Skeletal muscle cell (primary cell): ENCODE measurements around the gene EMILIN1.
A peak's percentile ranks its signal among the peaks of the same experiment; 100 is the strongest.
"Not testable (repeated sequence)": the region's sequence is repeated elsewhere in the genome, so short reads cannot be mapped to it uniquely, and the experiment has no call there.

ENCODE experiments used
- DNase-seq: peaks from one replicate; pipeline ENCODE4 v3.0.0-alpha.2; 2010; ENCODE audit warnings: low read depth
- H3K4me3 ChIP-seq: 2 replicates; pipeline ENCODE4 v1.5.1; 2011; ENCODE audit warnings: low read depth, mild to moderate bottlenecking, control low read depth, low read length, moderate library complexity

Gene EMILIN1

DNA sequence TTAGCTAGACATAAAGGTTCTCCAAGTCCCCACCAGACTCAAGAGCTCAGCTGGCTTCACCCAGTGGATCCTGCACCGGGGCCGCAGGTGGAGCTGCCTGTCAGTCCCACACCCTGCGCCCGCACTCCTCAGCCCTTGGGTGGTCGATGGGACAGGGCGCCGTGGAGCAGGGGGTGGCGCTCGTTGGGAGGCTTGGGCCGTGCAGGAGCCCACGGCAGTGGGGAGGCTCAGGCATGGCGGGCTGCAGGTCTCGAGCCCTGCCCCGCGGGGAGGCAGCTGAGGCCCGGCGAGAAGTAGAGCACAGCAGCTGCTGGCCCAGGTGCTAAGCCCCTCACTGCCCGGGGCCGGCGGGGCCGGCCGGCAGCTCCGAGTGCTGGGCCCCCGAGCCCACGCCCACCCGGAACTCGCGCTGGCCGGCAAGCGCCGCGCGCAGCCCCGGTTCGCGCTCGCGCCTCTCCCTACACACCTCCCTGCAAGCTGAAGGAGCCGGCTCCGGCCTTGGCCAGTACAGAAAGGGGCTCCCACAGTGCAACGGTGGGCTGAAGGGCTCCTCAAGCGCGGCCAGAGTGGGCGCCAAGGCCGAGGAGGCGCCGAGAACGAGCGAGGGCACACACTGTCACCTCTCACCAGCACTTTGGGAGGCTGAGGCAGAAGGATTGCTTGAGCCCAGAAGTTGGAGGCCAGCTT lies 33.1 kb downstream of the EMILIN1 start:
- not testable (repeated sequence) for H3K4me3 ChIP-seq, DNase-seq

DNA sequence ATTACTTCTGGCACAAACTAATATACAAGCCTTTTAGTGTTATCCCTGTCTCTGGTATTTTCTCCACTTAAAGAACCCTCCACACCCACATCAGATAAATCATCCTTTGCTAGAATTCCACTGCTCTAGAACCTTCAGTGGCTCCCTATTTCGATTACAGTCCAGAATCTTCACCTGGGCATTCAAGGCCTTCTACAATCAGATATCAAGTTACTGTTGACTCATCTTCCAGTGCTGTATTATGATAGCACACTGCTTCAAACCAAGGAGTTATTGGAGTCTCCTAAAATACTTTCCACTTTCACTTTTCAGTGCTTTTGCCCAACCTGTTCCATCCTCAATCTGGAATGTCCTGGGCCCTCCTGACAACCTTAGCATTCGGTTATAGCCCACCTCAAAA lies 37.1 kb downstream of the EMILIN1 start:
- DNase-seq, result no peak
- no peak overlapping the region for H3K4me3 ChIP-seq

DNA sequence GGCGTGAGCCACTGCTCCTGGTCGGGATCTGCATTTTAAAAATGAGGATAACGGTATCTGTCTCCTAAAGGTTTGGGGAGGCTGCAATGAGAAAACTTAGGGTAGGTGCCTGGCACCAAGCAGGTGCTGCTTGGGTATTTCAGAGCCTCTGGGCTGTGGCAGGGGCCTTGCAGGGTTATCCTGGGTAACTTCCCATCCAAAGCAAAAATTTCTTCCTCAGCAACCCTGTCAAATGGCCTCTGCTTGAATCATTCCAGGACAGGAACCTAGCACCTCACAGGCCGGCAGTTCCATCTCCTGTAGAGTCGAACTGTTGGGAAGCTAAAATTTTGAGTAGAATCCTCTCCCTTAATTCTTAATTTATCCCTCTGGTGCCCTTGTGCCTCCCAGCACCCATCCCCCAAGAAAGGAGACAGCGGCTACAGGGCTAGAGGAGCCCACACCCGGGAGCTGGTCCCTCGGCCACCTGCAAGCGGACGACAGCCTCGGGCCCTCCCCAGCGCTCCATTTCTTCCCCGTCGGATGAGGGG lies 39.6 kb downstream of the EMILIN1 start:
- H3K4me3 ChIP-seq, result peak overlapping the region; percentile 51
- no peak for DNase-seq

DNA sequence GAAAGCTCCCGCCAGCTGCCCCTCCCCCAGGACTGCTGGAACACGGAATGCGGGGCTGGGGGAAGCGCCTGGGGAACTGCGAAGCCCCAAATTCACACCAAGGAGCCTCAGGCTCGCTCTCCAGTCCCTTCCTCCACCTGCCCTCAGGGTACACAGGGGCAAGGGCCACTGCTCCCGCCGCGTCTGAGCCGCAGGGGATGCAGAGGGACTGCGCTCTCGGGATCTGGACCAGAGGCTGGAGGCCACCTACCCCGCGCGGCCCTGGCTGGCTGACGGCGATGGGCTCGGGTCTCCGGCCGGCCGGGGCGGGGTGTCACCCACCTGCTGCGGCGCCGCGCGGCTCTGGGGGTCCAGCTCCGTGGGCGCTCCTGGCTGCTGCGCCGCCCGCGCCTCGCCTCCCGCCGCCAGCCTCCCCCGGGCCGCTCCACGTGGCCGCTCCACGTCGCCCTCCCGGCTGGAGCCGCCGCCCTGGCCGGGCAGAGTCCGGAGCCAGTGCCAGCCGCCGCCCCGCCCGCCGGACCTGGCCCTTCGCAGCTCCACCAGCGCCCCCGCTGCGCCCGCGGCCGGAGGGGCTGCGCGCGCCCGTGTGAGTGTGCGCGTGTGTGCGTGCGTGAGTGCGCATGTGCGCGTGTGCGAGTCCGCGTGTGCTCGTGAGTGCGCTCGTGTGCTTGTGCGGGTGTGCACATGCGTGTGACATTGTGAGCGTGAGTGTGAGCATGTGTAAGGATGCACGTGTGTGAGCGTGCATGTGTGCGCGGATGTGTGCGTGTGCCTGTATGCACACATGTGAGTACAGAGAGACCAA lies 40.3 kb downstream of the EMILIN1 start, which contains the start of gene CGREF1:
Gene CGREF1, minus strand, starts transcription at position 604 of the 805 bp plus-strand sequence. CDS start 14,762 bp downstream, outside the sequence.
- peak within 1 kb of the TSS; percentile 51 for H3K4me3 ChIP-seq
- no peak for DNase-seq

DNA sequence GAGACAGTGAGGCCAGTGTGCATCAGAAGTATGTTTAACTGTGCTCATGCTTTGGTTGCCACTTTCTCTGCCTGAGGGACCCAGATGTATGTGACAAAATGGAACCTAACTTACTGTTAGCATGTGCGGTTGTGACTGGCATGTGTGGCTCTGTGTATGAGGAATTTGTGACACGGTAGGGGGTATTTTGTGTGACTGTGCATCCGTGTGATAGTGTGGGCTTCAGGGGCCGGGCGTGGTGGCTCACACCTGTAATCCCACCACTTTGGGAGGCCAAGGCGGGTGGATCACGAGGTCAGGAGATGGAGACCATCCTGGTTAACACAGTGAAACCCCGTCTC lies 40.9 kb downstream of the EMILIN1 start:
- H3K4me3 ChIP-seq, result peak overlapping the region; percentile 51
- DNase-seq, result not testable (repeated sequence)

DNA sequence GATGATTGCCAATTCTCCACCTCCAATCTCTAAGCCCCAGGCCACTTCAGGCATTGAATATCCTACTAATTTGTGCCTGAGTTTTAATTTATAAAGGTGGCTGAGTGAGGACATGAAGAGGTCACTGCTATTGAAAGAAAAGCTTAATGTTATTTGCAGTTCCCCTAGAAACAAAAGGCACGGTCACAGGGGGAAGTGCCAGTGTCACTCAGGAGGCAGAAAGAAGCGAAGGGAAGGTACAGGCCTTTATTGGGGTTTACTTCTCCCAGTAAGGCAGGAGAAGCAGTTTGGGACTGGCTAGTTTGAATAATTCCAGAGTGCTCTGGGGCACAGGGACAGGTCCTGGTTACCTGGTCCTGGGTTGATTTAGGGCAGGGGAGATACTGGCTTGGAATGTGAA lies 43.5 kb downstream of the EMILIN1 start:
- DNase-seq, result no peak
- no peak overlapping the region for H3K4me3 ChIP-seq

DNA sequence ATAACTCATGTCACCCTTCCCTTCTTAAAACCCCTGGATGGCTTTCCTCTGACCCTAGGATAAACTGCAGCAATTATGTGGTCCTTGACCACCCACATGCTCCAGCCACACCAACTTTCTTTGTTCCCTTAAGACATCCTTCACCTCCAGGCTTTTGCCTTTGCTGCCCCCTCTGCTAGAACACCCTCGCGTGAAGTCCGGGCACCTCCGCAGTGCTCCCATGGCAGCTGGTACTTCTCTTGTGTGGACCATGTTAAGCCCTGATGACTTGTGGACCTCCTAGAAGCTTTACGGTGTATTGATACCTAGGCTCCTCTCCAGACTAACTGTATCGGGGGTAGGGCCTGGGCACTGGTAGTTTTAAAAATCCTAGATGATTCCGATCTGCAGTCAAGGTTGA lies 44.4 kb downstream of the EMILIN1 start:
- H3K4me3 ChIP-seq, result no peak overlapping the region
- DNase-seq, result no peak

DNA sequence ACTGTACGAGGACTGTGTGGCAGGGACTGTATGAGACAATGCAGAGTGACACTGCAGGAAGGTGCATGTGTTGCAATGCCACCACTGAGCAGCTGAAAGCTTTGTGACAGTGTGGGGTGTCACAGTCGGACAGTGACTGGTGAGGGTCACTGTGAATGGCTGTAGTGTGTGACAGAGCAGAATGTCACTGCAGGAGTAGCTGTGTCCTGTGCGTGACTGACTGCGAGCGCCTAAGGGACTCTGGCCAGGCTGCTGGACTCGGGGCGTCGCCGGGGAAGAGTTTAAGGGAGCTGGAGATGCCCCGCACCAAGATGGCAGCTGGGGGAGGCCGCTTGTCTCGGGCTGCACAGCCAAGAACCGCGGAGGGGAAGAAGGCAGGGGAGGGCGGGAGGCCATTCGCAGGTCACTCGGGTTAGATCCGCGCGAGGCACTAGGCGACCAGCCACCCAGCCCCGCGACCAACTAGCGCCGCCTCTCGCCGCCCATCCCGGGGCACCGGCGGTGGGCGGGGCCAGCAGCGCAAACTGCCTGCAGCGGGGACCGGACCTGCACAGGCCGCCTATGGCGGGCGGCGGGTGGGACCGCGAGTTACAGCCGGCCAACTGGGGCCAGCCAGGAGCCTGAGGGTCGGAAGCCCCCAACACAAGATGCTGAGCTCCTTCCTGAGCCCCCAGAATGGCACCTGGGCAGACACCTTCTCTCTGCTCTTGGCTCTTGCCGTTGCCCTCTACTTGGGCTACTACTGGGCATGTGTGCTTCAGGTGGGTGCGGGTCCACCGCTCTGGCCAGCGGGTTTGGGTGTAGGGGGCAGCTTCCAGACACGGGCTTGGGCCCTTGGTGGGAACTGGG lies 45.1 kb downstream of the EMILIN1 start, which contains the start of gene ABHD1:
Gene ABHD1, plus strand, starts transcription at position 514 of the 849 bp plus-strand sequence. Its CDS starts 134 bp downstream, at position 648.
- H3K4me3 ChIP-seq, result peak within 1 kb of the TSS; percentile 58
- no peak for DNase-seq

DNA sequence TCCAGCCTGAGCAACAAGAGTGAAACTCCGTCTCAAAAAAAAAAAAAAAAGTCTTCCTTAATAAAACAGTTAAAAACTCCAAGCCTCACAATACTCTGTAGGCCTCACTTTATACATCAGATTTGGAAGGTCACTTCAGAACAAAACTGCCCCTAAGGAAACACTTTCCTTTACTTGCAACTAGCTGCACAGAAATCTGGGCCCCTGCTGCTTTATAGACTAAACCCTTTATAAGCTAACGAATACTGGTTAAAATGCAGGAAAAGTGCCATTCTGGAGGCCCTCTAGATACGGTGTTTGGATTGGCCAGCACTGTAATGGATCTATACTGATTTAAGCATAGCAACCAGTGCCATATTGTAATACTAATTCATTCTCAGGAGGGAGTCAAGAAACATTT lies 46.7 kb downstream of the EMILIN1 start:
- no peak for DNase-seq
- no peak overlapping the region for H3K4me3 ChIP-seq

DNA sequence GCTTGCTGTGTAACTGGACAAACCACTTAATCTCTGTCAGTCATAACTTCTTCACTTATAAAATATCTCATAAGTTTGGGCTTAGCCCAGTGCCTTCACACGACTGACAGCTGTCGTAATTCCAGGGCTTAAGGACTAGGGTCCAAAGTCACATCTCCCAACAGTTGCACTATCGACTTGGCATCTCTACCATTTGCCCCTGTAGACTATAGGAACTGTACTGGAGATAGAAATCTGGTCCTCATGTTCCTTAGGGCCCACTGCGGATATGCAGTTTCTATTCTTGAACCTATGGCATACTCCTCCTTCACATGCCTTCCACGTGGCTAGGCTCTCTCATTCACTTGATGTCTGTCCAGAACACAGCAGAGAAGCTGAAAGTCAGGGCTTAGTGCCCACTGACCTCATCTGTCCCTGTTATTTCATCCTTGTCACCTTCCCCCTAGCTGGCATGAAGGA lies 47.9 kb downstream of the EMILIN1 start:
- no peak overlapping the region for H3K4me3 ChIP-seq

DNA sequence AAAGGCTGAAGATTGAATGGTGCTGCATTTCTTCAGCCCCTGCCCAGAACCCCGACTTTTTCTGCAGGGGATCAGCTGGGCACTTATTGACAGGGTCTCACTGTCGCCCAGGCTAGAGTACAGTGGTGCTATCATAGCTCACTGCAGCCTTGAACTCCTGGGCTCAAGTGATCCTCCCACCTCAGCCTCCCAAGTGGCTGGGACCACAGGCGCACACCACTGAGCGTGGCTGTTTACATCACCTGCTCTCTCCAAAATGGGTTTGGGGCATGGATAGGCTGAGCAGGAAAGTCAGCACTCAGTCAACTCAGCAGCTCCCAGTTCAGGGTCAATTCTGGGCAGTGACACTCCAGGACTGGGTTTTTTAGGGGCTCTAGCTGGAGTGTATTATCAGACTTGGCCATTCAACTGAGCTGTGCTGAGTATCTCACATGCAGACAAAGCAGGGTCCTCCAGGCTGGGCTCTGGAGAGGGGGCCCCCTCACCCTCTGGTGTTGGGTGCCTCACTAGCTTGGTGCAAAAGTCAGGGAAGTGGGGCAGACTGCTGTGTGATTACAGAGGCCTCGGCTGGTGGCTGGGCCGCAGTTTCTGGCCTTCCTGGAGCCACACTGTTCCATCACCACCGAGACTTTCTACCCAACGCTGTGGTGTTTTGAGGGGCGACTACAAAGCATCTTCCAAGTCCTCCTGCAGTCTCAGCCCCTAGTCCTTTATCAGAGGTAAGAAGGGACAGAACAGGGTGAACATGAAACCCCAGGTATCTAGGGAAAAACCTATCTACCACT lies 49.7 kb downstream of the EMILIN1 start:
- no peak for DNase-seq
- no peak overlapping the region for H3K4me3 ChIP-seq

More for the DNA sequence above, 47.9 kb downstream of the EMILIN1 start:
- no peak for DNase-seq

DNA sequence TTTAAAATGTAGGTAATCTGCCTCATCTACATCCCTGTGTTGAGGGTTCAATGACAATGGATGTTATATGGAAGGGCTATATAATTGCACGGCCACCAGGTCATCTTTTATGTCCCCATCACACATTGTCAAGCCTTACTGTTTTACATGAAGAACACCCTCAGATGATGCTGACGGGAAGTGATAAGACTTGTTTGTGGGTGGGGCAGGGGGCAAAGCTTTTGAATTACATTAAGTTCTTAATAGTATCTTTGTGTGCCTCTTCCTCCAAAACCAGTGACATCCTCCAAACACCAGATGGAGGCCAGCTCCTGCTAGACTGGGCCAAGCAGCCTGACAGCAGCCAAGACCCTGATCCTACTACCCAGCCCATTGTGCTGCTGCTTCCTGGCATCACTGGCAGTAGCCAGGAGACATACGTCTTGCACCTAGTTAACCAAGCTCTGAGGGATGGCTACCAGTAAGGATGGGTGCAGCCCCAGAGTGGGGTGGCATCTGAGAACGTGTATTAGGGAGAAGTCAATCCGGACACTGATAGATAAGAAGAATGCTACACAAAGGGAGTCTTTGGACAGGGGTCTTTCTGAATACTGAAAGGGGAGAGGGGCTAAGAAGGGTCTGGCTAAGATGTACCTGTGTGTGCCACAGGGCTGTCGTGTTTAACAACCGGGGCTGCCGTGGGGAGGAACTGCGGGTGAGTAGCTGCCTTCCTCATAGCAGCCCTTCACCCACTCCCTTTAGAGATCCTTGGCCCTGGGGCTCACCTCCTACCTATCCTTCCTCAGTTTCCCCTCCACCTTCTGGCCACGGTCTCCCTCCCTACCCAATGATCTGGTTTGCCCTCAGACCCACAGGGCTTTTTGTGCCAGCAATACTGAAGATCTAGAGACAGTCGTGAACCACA lies 50.5 kb downstream of the EMILIN1 start:
- DNase-seq, result no peak
- H3K4me3 ChIP-seq, result no peak overlapping the region

DNA sequence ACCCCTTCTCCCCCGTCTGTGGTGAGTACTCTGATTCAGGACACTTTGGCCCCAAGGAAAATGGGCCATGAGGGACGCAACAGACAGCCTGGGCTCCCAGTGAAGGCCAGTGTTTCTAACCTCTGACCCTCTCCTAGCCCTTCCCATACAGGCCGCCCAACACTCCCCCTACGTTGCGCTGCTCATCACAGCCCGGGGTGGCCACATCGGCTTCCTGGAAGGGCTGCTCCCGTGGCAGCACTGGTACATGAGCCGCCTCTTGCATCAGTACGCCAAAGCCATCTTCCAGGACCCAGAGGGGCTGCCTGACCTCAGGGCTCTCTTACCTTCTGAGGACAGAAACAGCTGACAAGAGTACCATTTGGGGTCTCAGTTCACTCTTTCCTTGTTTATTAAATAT lies 52.0 kb downstream of the EMILIN1 start:
- H3K4me3 ChIP-seq, result no peak overlapping the region
- no peak for DNase-seq

DNA sequence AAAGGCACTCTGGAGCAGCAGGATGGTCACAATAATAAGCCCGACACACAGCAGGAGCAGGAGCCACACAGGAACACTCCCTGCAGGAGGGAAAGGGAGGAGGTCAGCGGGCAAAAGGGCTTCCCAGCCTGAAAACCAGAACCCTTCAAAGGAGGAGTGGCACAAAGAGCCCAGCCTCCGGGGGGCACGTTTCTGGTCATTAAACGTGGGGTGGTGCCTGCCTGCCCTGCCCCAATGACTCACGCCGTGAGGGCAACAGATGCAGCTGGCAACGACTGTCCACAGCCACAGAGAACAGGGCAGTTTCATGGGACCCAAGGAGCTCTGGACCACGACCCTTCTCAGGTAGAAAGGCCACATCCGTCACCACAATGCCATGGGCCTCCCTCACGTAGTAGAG lies 53.0 kb downstream of the EMILIN1 start:
- no peak for DNase-seq
- H3K4me3 ChIP-seq, result no peak overlapping the region

DNA sequence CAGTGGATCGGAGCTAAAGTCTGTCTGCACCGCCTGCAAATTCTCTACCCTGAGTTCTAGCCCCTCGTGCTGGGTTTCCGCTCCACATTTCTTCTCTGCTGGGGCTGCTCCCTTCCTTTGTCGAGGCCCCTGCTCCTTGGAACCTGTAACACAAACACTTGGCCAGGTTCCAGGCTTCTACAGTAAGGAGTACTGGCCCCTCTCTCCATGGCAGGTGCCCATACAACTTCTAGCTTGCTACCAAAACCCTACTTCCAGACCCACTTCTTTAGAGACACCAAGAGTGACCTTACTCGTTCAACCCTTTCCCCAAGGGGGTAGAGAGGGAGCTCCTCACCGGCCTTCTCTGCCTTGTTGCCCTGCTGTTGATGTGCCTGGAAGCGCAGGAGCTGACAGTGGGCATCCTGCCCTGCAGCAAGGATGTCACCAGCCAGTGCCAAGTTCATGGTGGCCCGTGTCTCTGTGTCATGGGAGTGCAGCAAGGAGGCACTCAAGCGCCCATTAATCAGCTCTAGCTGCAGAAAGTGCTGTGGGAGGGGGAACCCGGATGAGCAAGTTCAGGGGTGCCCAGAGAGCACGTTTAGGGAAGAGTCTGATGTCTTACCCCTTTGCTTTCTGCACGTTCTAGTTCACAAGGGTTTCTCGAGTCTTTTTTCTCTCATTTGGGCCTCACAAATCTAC lies 54.9 kb downstream of the EMILIN1 start:
- peak overlapping the region; percentile 82 for H3K4me3 ChIP-seq
- DNase-seq, result no peak

DNA sequence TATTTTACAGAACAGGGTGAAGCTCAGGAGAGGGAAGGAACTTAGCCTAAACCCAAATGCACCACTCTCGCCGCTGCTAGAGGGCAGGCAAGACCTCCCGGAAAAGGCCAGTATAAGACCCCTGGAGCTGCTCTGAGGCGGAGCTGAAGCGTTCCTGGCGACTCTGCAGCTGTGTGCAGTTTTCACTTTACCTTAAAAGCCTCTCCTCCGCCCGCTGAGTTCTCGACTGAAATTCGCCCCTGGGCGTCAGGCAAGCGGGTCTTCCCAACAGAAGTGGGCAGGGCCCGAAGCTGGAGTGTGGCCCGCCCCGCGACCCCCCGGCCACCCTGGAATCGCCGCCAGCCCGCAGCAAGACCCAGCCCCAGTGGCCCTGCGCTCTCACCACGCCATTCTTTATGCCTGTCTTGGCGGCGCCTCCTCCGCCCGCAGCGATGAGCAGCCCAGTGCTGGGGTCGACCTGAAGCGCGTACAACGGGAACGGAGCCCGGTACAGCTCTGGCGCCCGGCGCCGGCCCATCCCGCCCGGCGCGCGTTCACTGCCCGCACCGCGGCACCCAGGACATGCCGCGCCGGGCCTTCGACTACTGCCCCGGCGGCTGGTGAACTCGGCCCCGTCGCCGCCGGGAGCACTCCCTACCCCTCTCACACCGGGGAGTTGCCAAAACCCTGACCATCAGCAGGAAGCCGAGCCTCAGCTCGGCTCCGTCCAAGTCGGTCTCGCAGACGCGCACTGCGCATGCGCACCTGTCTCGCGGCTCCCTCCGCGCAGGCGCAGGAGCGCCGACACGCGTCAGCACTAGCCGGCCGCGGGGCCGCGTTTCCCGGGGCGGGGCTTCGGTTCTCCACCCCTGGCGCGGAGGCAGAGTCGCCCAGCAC lies 55.7 kb downstream of the EMILIN1 start, which contains the start of gene PREB:
Gene PREB, minus strand, starts transcription at position 732 of the 876 bp plus-strand sequence. Its CDS starts 215 bp downstream, at position 517.
- peak; percentile 78 for DNase-seq
- H3K4me3 ChIP-seq, result peak within 1 kb of the TSS; percentile 82
